Kasumi-1 (cell line): Measurements from ENCODE around the gene SLCO2A1.

Experiments used
- DNase-seq, 2 experiments: peaks; one replicate each; lab custom pipeline; 2025; lab: John Stamatoyannopoulos, UW

Gene SLCO2A1

GRCh38 chr3:134034005-134034785, 4.5 kb upstream of the SLCO2A1 start:
- DNase-seq = no peak

- no peak for DNase-seq
Observed at GRCh38 chr3:134033315-134033996, 3.7 kb upstream of the SLCO2A1 start.

- no peak for DNase-seq
Observed at GRCh38 chr3:134031348-134031915, 1.7 kb upstream of the SLCO2A1 start.

- no peak for DNase-seq
Observed at GRCh38 chr3:134030379-134031347, 938 bp upstream of the SLCO2A1 start.

GRCh38 chr3:134029256-134029733, 430 bp downstream of the SLCO2A1 start:
- peak; percentile 14 to 27 for DNase-seq

- no peak for DNase-seq
Observed at GRCh38 chr3:134028486-134029255, 1.1 kb downstream of the SLCO2A1 start.

GRCh38 chr3:134027631-134028030, 2.1 kb downstream of the SLCO2A1 start:
- no peak for DNase-seq

GRCh38 chr3:134020135-134020680, 9.5 kb downstream of the SLCO2A1 start:
- no peak for DNase-seq

GRCh38 chr3:134018850-134019249, 10.9 kb downstream of the SLCO2A1 start:
- no peak for DNase-seq

GRCh38 chr3:134018406-134018805, 11.3 kb downstream of the SLCO2A1 start:
- DNase-seq = no peak

GRCh38 chr3:134017490-134017889, 12.2 kb downstream of the SLCO2A1 start:
- DNase-seq = no peak

GRCh38 chr3:134014270-134014669, 15.5 kb downstream of the SLCO2A1 start:
- no peak for DNase-seq

- no peak for DNase-seq
Observed at GRCh38 chr3:134013280-134013679, 16.4 kb downstream of the SLCO2A1 start.

- DNase-seq = no peak
Observed at GRCh38 chr3:134009345-134010000, 20.3 kb downstream of the SLCO2A1 start.

- DNase-seq = no peak
Observed at GRCh38 chr3:134008630-134009156, 21.0 kb downstream of the SLCO2A1 start.

GRCh38 chr3:134007819-134008218, 21.9 kb downstream of the SLCO2A1 start:
- DNase-seq = no peak

GRCh38 chr3:134004841-134005240, 24.9 kb downstream of the SLCO2A1 start:
- DNase-seq = no peak

GRCh38 chr3:134003066-134003465, 26.7 kb downstream of the SLCO2A1 start:
- no peak for DNase-seq

- DNase-seq = no peak
Observed at GRCh38 chr3:134002306-134002705, 27.4 kb downstream of the SLCO2A1 start.

GRCh38 chr3:134001251-134001650, 28.5 kb downstream of the SLCO2A1 start:
- DNase-seq = no peak
